ENCODE data around the gene GOT2.
"Not testable (repeated sequence)": the region's sequence is repeated elsewhere in the genome, so short reads cannot be mapped to it uniquely, and the experiment has no call there.

The GOT2 gene

GRCh38 chr16:58659911-58660310 is 74.2 kb downstream of the GOT2 start:
- not testable (repeated sequence) for DNase-seq (ENCODE audit: low read depth, low spot score)

GRCh38 chr16:58658796-58659211 is 75.3 kb downstream of the GOT2 start:
- no peak for DNase-seq (ENCODE audit: low read depth, low spot score)
- H3K27ac ChIP-seq: no peak overlapping the region

More at GRCh38 chr16:58659911-58660310, 74.2 kb downstream of the GOT2 start:
- H3K27ac ChIP-seq: not testable (repeated sequence)

Measured in epithelial cell of prostate (primary cell).